ENCODE data around the gene SLC39A1. TPM values are rescaled to one million over a fixed set of nuclear protein-coding genes. Genes with fewer than 3 reads are reported as not detected.

The SLC39A1 gene
- total and polyA plus RNA-seq, 2 donors (not counting 3 experiments of a cell fraction or from before 2014, with no cell fraction given) = 75.8 to 98.0 TPM

DNA sequence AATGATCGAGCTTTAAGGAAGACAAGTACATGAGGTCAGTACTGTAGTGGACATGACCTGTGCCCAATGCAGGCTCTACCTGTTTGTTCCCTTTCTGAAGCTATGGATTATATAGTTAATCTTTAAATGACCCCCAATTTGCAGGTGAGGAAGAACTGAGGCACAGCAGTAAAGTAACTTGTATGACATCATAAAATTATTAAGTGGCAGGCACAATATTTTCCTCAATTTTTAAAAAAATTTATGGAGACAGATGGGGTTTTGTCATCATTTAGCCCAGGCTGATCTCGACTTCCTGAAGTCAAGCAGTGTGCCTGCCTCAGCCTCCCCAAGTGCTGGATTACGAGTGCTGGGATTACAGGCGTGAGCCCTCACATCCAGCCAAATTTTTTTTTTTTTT is 36.9 kb downstream of the SLC39A1 start:
- dilution Hi-C loops (cut with MboI; ENCODE audit: extremely low pct_ligation_motif_present, low sequenced_read_pairs) = no loop called here
- FAIRE-seq = no peak
- Histone ChIP-seq H3K4me3 (replicated peaks in 1 of 3; ENCODE audit: insufficient read depth in 1 of 3, low read depth in 1 of 3, low read length in 3 of 3) (no peak overlapping the region), H2AFZ (ENCODE audit: low read depth, low read length) (no peak overlapping the region), H3K27ac (ENCODE audit: insufficient read depth, low read depth, low read length) (no peak overlapping the region), H3K9me3 (replicated peaks; ENCODE audit: control insufficient read depth, insufficient read depth, low read length) (no peaks in the 10 kb centered on the region), H3K9ac (replicated peaks; ENCODE audit: extremely low read depth, insufficient read depth, low read length) (no peak overlapping the region), H3K4me1 (ENCODE audit: control insufficient read depth, extremely low read depth, insufficient read depth, low read length) (peaks cover 22% of the 10 kb centered on the region), H3K9me1 (replicated peaks; ENCODE audit: control insufficient read depth, extremely low read depth, insufficient read depth, low read length) (no peaks in the 10 kb centered on the region), H4K20me1 (replicated peaks; ENCODE audit: control insufficient read depth, extremely low read depth, insufficient read depth, low read length) (no peaks in the 10 kb centered on the region), H3K36me3 (ENCODE audit: control insufficient read depth in 2 of 2, extremely low read depth in 1 of 2, insufficient read depth in 2 of 2, low read length in 2 of 2) (peaks cover 0 to 4% of the 10 kb centered on the region in 2 experiments), H3K4me2 (ENCODE audit: insufficient read depth, low read length) (no peak overlapping the region), H3K27me3 (ENCODE audit: control insufficient read depth in 2 of 2, insufficient read depth in 2 of 2, low read length in 2 of 2) (no peaks in the 10 kb centered on the region), H3K79me2 (ENCODE audit: control insufficient read depth, insufficient read depth, low read length) (peaks cover 11% of the 10 kb centered on the region)
- POLR2A ChIA-PET = no interaction called here
- CTCF ChIA-PET = interaction anchor here (5.1 kb wide), 1 partner anchor 19 kb away, joined by 34 read pairs; the partner anchor contains the start of gene DENND4B
- TF ChIP-seq JUN (IDR thresholded peaks at IDR 0.05; ENCODE audit: borderline replicate concordance, insufficient read depth, insufficient read length, low read depth) (no peak), GATA2 (IDR thresholded peaks at IDR 0.05; ENCODE audit: insufficient read depth, insufficient read length, low read depth, low read length) (no peak), POLR2A (IDR thresholded peaks at IDR 0.05; ENCODE audit: low read depth, low read length) (no peak), MAX (IDR thresholded peaks at IDR 0.05; ENCODE audit: insufficient read depth, insufficient read length) (no peak), MYC (IDR thresholded peaks at IDR 0.05; ENCODE audit: low read depth, low read length) (no peak), EZH2 (IDR thresholded peaks at IDR 0.05; ENCODE audit: borderline replicate concordance, low read depth, low read length, severe bottlenecking) (no peak), POLR2AphosphoS5 (IDR thresholded peaks at IDR 0.05; ENCODE audit: insufficient read depth, low read depth, low read length) (no peak), FOS (IDR thresholded peaks at IDR 0.05; ENCODE audit: borderline replicate concordance, insufficient read depth, low read length) (no peak)
- TF ChIP-seq, protein P1, sequence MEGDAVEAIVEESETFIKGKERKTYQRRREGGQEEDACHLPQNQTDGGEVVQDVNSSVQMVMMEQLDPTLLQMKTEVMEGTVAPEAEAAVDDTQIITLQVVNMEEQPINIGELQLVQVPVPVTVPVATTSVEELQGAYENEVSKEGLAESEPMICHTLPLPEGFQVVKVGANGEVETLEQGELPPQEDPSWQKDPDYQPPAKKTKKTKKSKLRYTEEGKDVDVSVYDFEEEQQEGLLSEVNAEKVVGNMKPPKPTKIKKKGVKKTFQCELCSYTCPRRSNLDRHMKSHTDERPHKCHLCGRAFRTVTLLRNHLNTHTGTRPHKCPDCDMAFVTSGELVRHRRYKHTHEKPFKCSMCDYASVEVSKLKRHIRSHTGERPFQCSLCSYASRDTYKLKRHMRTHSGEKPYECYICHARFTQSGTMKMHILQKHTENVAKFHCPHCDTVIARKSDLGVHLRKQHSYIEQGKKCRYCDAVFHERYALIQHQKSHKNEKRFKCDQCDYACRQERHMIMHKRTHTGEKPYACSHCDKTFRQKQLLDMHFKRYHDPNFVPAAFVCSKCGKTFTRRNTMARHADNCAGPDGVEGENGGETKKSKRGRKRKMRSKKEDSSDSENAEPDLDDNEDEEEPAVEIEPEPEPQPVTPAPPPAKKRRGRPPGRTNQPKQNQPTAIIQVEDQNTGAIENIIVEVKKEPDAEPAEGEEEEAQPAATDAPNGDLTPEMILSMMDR (IDR thresholded peaks at IDR 0.05; ENCODE audit: extremely low read depth in 1 of 2, insufficient read depth in 1 of 2, low read depth in 1 of 2, low read length in 2 of 2) = no peak
- BruUV-seq (replicated peaks) = no TSS peak
- DNase-seq (ENCODE audit: low read depth, low spot score) = no peak
- intact Hi-C loops (cut with micrococcal nuclease) = no loop called here
